HepG2 (cell line): ENCODE data around the gene CTXN1. TPM values are rescaled to one million over a fixed set of nuclear protein-coding genes. Genes with fewer than 3 reads are reported as not detected.

Experiments used
- CBX2 ChIP-seq, 2 experiments: fragments of 200-600 bp in 1 of 2; sonication (generic); formaldehyde crosslinking in 1 of 2; IDR thresholded peaks; 2 replicates each; pipeline versions ENCODE4 v1.7.0 to v1.8.1; 2018 to 2022; ENCODE audit warnings: low read depth in 2 of 2, low read length in 1 of 2, mild to moderate bottlenecking in 1 of 2, missing genetic modification reagents in 1 of 2
- CENPT ChIP-seq: sonication (generic); formaldehyde crosslinking; IDR thresholded peaks from 2 replicates; pipeline ENCODE4 v1.8.0; 2022; ENCODE audit warnings: low read depth, mild to moderate bottlenecking, moderate library complexity, missing genetic modification reagents
- CTCF ChIP-seq: sonication (generic); formaldehyde crosslinking; IDR thresholded peaks from 2 replicates; pipeline ENCODE4 v1.5.0; 2020; ENCODE audit warnings: mild to moderate bottlenecking, missing genetic modification reagents, moderate library complexity
- HNF1B ChIP-seq: sonication (generic); formaldehyde crosslinking; IDR thresholded peaks from 2 replicates; pipeline ENCODE4 v1.5.1; 2020; ENCODE audit warnings: mild to moderate bottlenecking, moderate library complexity, missing genetic modification reagents
- MIXL1 ChIP-seq: IDR thresholded peaks from 2 replicates; pipeline ENCODE4 v1.6.1; 2016
- RBM39 ChIP-seq: fragments of 200-400 bp; formaldehyde crosslinking; IDR thresholded peaks from one replicate; pipeline ENCODE4 v1.6.1; 2018; ENCODE audit warnings: antibody characterized with exemption, mild to moderate bottlenecking, low read depth, low read length; ENCODE audit not compliant: poor library complexity, severe bottlenecking
- SALL1 ChIP-seq: sonication (generic); formaldehyde crosslinking; IDR thresholded peaks from 2 replicates; pipeline ENCODE4 v1.8.0; 2022; ENCODE audit warnings: mild to moderate bottlenecking, missing genetic modification reagents
- TBL1XR1 ChIP-seq: fragments of 150-350 bp; IDR thresholded peaks from 2 replicates; pipeline ENCODE4 v1.6.1; 2014; ENCODE audit warnings: borderline replicate concordance, low read length; ENCODE audit not compliant: partially characterized antibody
- TEAD3 ChIP-seq: optimal IDR thresholded peaks from 2 replicates; pipeline ENCODE3; 2016; ENCODE audit warnings: borderline replicate concordance
- ZEB1 ChIP-seq: IDR thresholded peaks from 2 replicates; pipeline ENCODE4 v1.6.1; 2012; ENCODE audit warnings: mild to moderate bottlenecking, low read depth, inconsistent platforms; ENCODE audit not compliant: insufficient replicate concordance
- ZNF260 ChIP-seq: sonication (generic); formaldehyde crosslinking; IDR thresholded peaks from 2 replicates; pipeline ENCODE4 v1.4.0; 2020; ENCODE audit warnings: missing genetic modification reagents, low read depth, mild to moderate bottlenecking, borderline replicate concordance
- ZNF292 ChIP-seq: sonication (generic); formaldehyde crosslinking; IDR thresholded peaks from 2 replicates; pipeline ENCODE4 v1.8.1; 2022; ENCODE audit warnings: mild to moderate bottlenecking, low read depth, missing genetic modification reagents, borderline replicate concordance
- ZNF354B ChIP-seq: sonication (generic); formaldehyde crosslinking; IDR thresholded peaks from 2 replicates; pipeline ENCODE4 v1.8.0; 2022; ENCODE audit warnings: mild to moderate bottlenecking, missing genetic modification reagents
- ZNF546 ChIP-seq: sonication (generic); formaldehyde crosslinking; conservative IDR thresholded peaks from 2 replicates; pipeline ENCODE4 v1.8.1; 2023; ENCODE audit warnings: mild to moderate bottlenecking, missing genetic modification reagents
- ZNF609 ChIP-seq: sonication (generic); formaldehyde crosslinking; IDR thresholded peaks from 2 replicates; pipeline ENCODE4 v1.4.0; 2020; ENCODE audit warnings: mild to moderate bottlenecking, missing genetic modification reagents, borderline replicate concordance
- ZNF7 ChIP-seq: IDR thresholded peaks from 2 replicates; pipeline ENCODE4 v1.6.1; 2016; ENCODE audit warnings: missing biosample characterization, missing genetic modification reagents
- ZNF704 ChIP-seq: sonication (generic); formaldehyde crosslinking; IDR thresholded peaks from 2 replicates; pipeline ENCODE4 v1.8.1; 2023; ENCODE audit warnings: mild to moderate bottlenecking, inconsistent platforms, moderate library complexity, missing genetic modification reagents, borderline replicate concordance
- ZNF747 ChIP-seq: sonication (generic); formaldehyde crosslinking; IDR thresholded peaks from 2 replicates; pipeline ENCODE4 v1.8.1; 2023; ENCODE audit warnings: missing genetic modification reagents, mild to moderate bottlenecking, borderline replicate concordance
- polyA plus RNA-seq, 8 experiments: library from polyadenylated mRNA; depleted of rRNA in 3 of 8; stranded (reverse) in 7 of 8; unstranded in 1 of 8; fragments of >200 nt; fragmentation: Illumina TruSeq in 4 of 8; extraction: Trizol in 4 of 8; gene quantifications; 2 replicates each; pipeline versions ENCODE4 v1.2.1 to v1.2.3, GENCODE V29; 2011 to 2016; ENCODE audit warnings: low read depth in 4 of 8, missing spikeins in 1 of 8, mixed read lengths in 1 of 8; ENCODE audit not compliant: insufficient read depth in 1 of 8
- total RNA-seq, 5 experiments: library from RNA; depleted of rRNA; stranded (reverse); fragments of >200 nt; fragmentation: Illumina TruSeq; extraction: Trizol; gene quantifications; 2 replicates each; pipeline ENCODE4 v1.2.3, GENCODE V29; 2016; ENCODE audit warnings: low read depth in 1 of 5

Gene CTXN1
- total and polyA plus RNA-seq, 2 of the 13 experiments (the other 11 are each of a cell fraction or from before 2014, with no cell fraction given) = 0.11 TPM; not detected in 1

- peak; percentile 53; the same call in 1 of the 2 replicates for TF ChIP-seq ZNF609 (CRISPR knock-in tag)
- peak; percentile 78; the same call in 1 of the 2 replicates for TF ChIP-seq HNF1B (CRISPR knock-in tag)
- no peak for TF ChIP-seq TEAD3 (CRISPR knock-in tag)
- TF ChIP-seq ZNF354B = no peak
- TF ChIP-seq TBL1XR1 = no peak
- no peak for TF ChIP-seq ZNF704 (CRISPR knock-in tag)
- no peak for TF ChIP-seq MIXL1 (CRISPR knock-in tag)
- no peak for TF ChIP-seq CTCF (CRISPR knock-in tag)
- no peak for TF ChIP-seq ZNF7 (CRISPR knock-in tag)
- TF ChIP-seq ZNF546 = no peak; the same call in 1 of the 2 replicates
- TF ChIP-seq ZNF747 (CRISPR knock-in tag) = 0 out of 2 replicates have a peak, but pooled peaks have one; percentile 45
- TF ChIP-seq ZNF292 (CRISPR knock-in tag) = no peak
- no peak for TF ChIP-seq CBX2 (IDR thresholded peaks at IDR 0.05; ENCODE audit: low read depth, low read length)
- 0 out of 2 replicates have a peak, but pooled peaks have one; percentile 54 for TF ChIP-seq CBX2 (CRISPR knock-in tag; IDR thresholded peaks at IDR 0.05; ENCODE audit: low read depth)
- TF ChIP-seq ZEB1 = peak; percentile 26
- no peak for TF ChIP-seq RBM39
- peak; percentile 84 for TF ChIP-seq SALL1 (CRISPR knock-in tag)
- TF ChIP-seq ZNF260 (CRISPR knock-in tag) = no peak
- TF ChIP-seq CENPT = 0 out of 2 replicates have a peak, but pooled peaks have one; percentile 42
These were observed 6.1 kb downstream of the CTXN1 start, which contains the start of gene SNAPC2 (continued) for GRCh38 chr19:7919610-7920518.
